ENCODE measurements around the gene ZFC3H1.

Gene ZFC3H1

DNA sequence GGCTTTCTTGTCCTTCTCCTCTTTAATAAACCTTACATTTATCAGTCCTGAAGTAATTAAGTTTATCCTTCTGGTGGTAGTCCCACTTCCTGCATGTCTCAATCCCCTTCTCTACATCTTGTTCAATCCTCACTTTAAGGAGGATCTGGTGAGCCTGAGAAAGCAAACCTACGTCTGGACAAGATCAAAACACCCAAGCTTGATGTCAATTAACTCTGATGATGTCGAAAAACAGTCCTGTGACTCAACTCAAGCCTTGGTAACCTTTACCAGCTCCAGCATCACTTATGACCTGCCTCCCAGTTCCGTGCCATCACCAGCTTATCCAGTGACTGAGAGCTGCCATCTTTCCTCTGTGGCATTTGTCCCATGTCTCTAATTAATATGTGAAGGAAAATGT lies 79.3 kb downstream of the ZFC3H1 start:
- H4K20me1 ChIP-seq (ENCODE audit: insufficient read depth): no peaks in the 10 kb centered on the region
- no peaks in the 10 kb centered on the region for H3K36me3 ChIP-seq (ENCODE audit: insufficient read depth)
- no peak overlapping the region for H3K27ac ChIP-seq
- TF ChIP-seq, protein P1, sequence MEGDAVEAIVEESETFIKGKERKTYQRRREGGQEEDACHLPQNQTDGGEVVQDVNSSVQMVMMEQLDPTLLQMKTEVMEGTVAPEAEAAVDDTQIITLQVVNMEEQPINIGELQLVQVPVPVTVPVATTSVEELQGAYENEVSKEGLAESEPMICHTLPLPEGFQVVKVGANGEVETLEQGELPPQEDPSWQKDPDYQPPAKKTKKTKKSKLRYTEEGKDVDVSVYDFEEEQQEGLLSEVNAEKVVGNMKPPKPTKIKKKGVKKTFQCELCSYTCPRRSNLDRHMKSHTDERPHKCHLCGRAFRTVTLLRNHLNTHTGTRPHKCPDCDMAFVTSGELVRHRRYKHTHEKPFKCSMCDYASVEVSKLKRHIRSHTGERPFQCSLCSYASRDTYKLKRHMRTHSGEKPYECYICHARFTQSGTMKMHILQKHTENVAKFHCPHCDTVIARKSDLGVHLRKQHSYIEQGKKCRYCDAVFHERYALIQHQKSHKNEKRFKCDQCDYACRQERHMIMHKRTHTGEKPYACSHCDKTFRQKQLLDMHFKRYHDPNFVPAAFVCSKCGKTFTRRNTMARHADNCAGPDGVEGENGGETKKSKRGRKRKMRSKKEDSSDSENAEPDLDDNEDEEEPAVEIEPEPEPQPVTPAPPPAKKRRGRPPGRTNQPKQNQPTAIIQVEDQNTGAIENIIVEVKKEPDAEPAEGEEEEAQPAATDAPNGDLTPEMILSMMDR (conservative IDR thresholded peaks at IDR 0.05; ENCODE audit: low read depth, low read length): no peak
- H3K79me2 ChIP-seq (ENCODE audit: insufficient read depth, low read depth): no peaks in the 10 kb centered on the region
- no peak overlapping the region for H3K4me3 ChIP-seq (IDR thresholded peaks at IDR 0.05; ENCODE audit: insufficient read depth, low read depth, low read length)
- H2AFZ ChIP-seq (ENCODE audit: low read depth): no peak overlapping the region
- H3K9ac ChIP-seq: no peak overlapping the region
- H3K4me1 ChIP-seq (ENCODE audit: low read depth, poor library complexity, severe bottlenecking): no peaks in the 10 kb centered on the region
- no peak overlapping the region for H3K4me2 ChIP-seq
- no peaks in the 10 kb centered on the region for H3K27me3 ChIP-seq (ENCODE audit: insufficient read depth, low read depth)

DNA sequence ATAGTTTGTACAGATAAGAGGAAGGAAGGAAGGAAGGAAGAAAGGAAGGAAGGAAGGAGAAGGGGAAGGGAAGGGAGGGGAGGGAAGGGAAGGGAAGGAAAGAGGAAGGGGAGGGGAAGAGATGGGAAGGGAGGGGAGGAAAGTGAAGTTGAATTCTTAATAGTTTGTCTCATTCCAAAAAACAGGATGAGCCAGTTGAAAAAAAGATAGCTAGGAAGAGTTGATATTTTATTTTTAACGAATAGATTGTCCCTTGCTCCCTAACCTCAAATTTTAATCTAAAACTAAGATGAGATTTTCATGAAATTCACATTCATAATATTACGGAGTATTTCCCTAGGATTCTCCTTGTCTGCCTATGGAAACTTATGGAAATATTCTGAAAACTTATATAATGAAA lies 80.7 kb downstream of the ZFC3H1 start:
- Histone ChIP-seq H3K27ac (no peak overlapping the region), H3K79me2 (ENCODE audit: insufficient read depth, low read depth) (no peaks in the 10 kb centered on the region), H3K4me1 (ENCODE audit: low read depth, poor library complexity, severe bottlenecking) (no peaks in the 10 kb centered on the region), H3K4me3 (IDR thresholded peaks at IDR 0.05; ENCODE audit: insufficient read depth, low read depth, low read length) (no peak overlapping the region), H4K20me1 (ENCODE audit: insufficient read depth) (no peaks in the 10 kb centered on the region), H3K27me3 (ENCODE audit: insufficient read depth, low read depth) (no peaks in the 10 kb centered on the region), H3K4me2 (no peak overlapping the region), H3K9ac (no peak overlapping the region), H2AFZ (ENCODE audit: low read depth) (no peak overlapping the region), H3K36me3 (ENCODE audit: insufficient read depth) (no peaks in the 10 kb centered on the region)
- TF ChIP-seq, protein P1 (conservative IDR thresholded peaks at IDR 0.05; ENCODE audit: low read depth, low read length): no peak

GRCh38 chr12:71581206-71581605 lies 82.4 kb downstream of the ZFC3H1 start:
- Histone ChIP-seq H2AFZ (ENCODE audit: low read depth) (no peak overlapping the region), H3K4me2 (no peak overlapping the region), H3K27me3 (ENCODE audit: insufficient read depth, low read depth) (no peaks in the 10 kb centered on the region), H4K20me1 (ENCODE audit: insufficient read depth) (no peaks in the 10 kb centered on the region), H3K27ac (no peak overlapping the region), H3K9ac (no peak overlapping the region), H3K36me3 (ENCODE audit: insufficient read depth) (no peaks in the 10 kb centered on the region), H3K4me1 (ENCODE audit: low read depth, poor library complexity, severe bottlenecking) (no peaks in the 10 kb centered on the region), H3K79me2 (ENCODE audit: insufficient read depth, low read depth) (no peaks in the 10 kb centered on the region), H3K4me3 (IDR thresholded peaks at IDR 0.05; ENCODE audit: insufficient read depth, low read depth, low read length) (no peak overlapping the region)
- TF ChIP-seq, protein P1 (conservative IDR thresholded peaks at IDR 0.05; ENCODE audit: low read depth, low read length): no peak

GRCh38 chr12:71578694-71579258 lies 84.9 kb downstream of the ZFC3H1 start:
- H3K36me3 ChIP-seq (ENCODE audit: insufficient read depth): no peaks in the 10 kb centered on the region
- H3K27me3 ChIP-seq (ENCODE audit: insufficient read depth, low read depth): no peaks in the 10 kb centered on the region
- H4K20me1 ChIP-seq (ENCODE audit: insufficient read depth): no peaks in the 10 kb centered on the region
- H3K4me2 ChIP-seq: no peak overlapping the region
- no peak overlapping the region for H2AFZ ChIP-seq (ENCODE audit: low read depth)
- no peaks in the 10 kb centered on the region for H3K4me1 ChIP-seq (ENCODE audit: low read depth, poor library complexity, severe bottlenecking)
- no peak overlapping the region for H3K4me3 ChIP-seq (IDR thresholded peaks at IDR 0.05; ENCODE audit: insufficient read depth, low read depth, low read length)
- H3K9ac ChIP-seq: no peak overlapping the region
- no peak overlapping the region for H3K27ac ChIP-seq
- H3K79me2 ChIP-seq (ENCODE audit: insufficient read depth, low read depth): no peaks in the 10 kb centered on the region
- TF ChIP-seq, protein P1 (conservative IDR thresholded peaks at IDR 0.05; ENCODE audit: low read depth, low read length): no peak

Data from KMS-11 (cell line).